GM10847 (cell line): ENCODE data around the gene PPP1R27.

Experiments
- POLR2A ChIP-seq: IDR thresholded peaks from 2 replicates; pipeline ENCODE4 v1.6.1; 2011; ENCODE audit not compliant: insufficient read length; ENCODE audit errors: extremely low read depth

Gene PPP1R27

DNA sequence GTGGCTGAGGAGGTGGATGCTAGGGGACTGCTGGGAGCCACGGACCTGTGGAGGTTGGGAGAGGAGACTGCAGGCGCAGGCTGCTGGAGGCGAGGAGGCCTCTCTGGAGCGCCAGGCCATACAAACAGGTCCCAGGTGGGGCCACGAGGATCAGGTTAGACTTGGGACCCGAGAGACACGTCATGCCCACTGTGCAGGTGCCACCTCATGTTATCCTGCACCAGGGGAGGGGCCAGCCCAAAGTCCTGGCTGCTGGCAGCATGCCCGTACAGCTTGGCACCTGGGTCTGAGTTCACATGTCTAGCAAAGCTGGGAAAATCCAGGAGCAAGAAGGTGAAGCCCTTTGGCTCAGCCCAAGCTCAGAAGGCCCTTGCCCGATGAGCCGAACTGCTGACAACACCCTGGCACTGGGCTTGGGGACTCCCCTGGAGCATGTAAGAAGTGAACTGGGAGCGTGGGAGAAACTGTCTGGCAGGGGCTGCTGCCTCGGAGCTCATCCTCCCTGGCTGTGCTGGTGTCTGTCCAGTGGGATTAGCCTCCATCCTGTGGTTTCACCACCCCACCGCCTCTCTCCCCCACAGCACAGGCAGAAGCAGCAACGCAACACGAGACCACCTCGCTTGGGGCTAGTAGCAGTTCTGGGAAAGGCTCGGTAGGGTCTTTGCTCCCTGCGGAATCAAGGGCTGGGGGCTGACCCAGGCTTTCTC, 31.0 kb upstream of the PPP1R27 start:
- TF ChIP-seq POLR2A = no peak

DNA sequence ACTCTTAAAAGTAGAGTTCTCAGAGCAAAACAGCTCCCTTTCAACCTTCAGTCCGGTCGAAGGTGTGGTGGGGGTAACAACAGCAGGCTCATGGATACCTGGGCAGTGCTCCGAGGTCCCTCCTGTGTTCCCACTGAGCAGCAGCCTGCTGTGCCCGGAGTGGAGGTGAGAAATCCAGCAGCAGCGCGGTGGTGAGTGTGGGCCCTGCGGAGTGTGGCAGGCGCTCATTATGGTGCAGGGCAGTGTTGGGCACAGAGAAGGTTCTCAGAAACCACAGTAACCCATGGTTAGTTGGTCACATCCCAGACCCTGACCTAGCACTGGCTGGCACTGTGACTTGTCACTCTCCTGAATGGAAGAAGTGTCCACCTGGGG, 30.5 kb upstream of the PPP1R27 start:
- TF ChIP-seq POLR2A = no peak

DNA sequence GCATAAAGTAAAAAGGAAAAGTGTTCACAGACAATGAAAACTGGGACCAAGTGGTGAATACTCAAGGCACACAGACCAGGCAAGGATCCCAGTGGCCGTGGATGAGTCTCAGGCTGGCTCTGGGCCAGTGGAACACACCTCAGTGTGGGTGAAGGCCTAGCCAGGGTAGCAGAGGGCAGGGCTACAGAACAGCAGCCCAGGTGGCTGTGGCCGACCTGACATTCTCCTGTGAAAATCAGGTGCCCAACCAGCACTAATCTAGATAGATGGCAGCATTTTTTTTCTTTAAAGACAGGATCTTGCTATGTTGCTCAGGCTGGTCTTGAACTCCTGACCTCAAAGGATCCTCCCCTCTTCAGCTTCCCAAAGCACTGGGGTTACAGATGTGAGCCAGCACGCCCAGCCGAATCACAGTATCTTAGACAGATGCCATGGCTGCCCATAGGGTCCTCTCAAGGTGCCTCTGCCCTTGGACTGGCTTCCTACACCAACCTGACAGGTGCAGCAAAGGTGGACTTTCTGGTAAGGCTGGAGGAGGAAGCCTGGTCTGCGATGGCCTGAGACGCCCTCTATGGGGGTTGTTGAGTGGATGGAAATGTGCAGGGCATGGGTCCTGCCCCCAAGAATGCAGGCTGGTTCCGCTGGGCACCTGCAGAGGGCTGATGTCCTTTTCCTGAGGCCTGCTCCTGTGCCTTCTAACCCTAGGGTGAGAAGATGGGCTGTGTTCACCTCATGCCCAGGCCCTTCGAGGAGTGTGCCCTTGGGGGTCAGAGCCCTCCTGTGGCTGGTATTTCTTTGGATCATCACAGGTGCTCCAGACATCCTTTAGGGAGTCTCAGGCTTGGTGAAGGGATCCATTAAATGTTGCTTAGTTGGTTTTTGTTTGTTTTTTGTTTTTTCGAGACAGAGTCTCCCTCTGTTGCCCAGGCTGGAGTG, 29.3 kb upstream of the PPP1R27 start:
- TF ChIP-seq POLR2A = no peak

DNA sequence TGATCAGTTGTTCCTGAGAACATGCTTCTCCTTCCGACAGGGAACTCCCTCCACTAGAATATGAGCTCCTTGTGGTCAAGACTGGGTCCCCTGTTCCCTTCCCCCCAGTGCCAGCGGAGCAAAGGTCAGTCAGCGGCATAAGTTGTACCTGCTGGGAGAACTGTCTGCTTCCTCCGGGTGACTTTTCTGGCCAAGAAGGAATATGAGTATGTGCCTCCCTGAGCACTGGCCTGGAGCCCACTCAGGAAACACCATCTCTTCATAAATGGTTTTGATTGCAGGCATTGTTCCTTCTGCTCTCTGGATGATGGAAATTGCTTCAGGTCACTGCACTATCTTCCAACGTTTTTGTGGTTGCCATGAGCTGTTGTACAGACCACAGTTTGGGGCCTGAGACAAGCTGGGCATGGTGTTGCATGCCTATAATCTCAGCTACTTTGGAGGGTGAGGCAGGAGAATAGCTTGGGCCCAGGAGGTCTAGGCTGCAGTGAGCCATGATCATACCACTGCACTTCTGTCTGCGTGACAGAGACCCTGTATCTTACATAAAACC, 28.3 kb upstream of the PPP1R27 start:
- TF ChIP-seq POLR2A = no peak

DNA sequence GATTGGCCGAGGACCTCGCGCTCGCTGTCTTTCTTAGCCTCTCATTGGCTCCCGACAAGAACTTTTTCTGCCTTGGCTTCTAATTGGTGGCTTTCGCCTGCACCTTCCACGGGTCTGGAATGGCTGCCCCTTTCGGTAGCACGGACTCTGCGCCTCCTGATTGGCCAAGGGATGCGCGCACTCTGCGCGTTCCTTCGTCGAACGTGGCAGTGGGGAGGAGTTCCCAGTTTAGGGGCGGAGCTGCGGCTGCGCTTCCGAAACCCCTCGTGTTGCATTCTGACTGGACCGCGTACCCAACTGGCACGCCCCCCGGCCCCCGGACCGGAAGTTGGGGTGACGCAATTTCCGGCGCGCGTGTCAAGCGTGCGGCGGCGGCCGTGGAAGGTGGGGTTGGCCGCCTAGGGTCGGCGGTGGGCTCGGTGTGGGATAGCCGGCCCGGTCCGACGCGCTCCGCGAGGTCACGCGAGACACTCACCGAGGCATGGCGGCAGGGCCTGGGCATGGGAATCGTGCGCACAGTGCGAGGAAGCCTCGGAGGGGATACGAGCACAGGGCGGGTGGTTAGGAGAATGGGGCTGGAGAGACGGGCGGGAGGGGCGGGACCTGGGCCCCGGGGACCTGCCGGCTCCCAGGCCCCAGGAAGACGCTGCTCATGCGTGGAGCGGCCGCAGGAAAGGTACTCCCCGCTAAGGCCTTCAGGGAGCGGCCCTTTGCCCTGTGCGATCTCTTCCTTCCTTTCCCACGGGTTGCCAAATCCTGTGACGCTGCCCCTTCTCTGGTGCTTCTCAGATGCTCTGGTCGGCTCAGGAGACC, 26.1 kb upstream of the PPP1R27 start:
- peak; percentile 91 for TF ChIP-seq POLR2A

DNA sequence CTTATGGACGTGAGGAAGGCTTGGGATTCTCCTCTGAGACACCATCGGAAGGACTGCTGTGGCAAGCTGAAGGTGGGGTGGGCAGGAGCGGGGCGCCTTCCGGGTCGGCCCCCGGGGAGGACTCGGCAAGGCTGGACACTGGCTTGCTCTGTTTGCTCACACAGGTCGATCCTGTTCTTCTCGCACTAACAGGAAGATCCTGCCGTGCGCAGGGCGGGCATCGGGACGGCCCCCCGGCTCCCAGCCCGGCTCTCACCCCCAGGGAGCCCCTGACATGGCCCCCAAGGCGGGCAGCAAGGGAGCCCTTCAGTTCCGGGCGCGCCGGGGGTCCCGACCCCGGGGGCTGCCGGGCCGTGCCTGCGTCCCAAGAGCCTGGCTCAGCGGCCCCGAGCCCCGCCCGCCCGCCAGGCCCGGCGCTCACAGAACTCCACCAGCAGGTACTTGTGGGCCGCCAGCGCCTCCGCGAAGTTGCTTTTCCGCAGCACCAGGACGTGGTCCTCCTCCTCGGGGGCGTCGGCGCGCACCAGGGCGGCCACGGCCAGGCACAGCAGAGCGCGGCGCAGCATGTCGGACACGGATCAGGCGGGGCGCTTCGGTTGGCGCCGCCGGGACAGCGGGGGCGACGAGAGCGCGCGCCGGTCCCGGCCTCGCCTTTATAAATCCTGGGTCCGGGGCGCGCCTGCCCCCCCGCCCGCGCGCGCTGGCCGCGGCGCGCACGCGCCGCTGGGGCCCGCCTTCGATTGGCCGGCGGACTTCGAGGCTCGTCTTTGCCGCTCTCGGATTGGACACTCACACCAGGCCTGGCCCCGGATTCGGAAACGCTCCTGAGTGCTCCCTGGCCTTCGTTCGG, 25.3 kb upstream of the PPP1R27 start, which contains the start of gene P4HB:
P4HB (minus strand) TSS at position 630 of the 850 bp plus-strand sequence; CDS start at position 566, 64 bp downstream.
- peak; percentile 97 for TF ChIP-seq POLR2A

DNA sequence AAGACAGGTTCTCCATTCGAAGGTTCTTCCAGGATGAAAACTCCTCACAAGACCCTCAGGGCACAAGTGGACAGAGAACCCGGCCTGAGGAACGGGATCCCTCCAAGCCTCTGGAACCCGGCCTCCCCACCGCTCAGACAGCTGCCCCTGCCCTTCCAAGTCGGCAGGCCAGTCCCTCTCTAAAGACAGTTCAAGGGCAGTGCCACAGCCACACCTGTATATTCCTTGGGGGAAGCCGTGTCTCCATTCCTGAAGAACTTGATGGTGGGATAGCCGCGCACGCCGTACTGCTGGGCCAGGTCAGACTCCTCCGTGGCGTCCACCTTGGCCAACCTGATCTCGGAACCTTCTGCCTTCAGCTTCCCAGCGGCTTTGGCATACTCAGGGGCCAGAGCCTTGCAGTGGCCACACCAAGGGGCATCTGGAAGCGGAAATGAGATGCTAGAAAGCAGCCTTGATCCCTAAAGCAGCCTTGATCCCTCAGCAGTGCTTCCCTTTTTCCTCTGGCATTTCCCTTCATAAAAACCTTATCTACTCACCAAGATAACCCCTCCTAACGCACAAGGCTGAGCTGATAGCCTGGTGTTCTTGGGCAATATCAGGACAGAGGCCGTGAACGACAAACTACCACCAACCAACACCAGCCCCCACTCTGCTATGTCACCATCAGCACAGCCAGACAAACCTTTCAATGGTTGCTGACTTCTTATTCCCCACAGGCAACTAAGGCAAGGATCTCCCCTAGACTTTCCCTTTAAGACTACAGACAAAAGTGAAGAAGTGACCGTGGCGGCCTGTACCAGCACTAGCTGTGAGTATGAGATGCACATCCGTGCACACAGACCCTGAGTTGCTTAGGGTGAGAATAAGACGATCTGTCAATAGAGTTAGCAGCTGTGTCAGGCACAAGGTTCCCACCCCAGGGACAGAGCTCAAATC, 24.4 kb upstream of the PPP1R27 start:
- no peak for TF ChIP-seq POLR2A

DNA sequence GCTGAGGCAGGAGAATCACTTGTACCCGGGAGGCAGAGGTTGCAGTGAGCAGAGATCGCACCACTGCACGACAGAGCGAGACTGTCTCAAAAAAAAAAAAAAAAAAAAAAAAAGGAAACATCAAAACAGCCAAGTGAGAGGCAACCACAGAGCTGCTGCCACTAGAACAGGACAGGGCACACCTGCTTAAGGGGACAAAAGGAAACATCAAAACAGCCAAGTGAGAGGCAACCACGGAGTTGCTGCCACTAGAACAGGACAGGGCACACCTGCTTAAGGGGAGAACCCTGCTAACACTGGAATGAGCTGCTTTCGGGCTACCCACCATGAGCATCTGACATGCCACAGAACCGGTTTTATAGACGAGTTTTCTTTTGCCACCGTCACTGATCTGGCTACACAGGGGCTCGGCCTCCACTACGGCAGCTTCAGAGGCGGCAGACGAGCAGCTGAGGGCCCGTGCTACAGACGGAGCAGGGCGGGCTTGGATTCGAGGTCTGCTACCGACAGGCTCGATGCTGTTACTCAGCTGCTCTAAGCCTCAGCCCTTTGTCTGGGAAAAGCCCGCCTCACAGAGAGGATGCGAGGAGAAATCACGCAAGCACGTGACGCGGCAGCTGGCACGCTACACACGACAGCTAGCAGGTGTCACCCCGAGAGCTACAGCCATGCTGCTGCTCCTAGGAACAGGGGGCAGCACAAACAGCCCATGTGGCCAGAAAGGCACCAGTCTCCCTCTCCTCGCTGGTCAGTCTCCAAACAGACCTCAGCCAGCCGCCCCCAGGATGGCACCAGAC, 23.5 kb upstream of the PPP1R27 start:
- TF ChIP-seq POLR2A = no peak

DNA sequence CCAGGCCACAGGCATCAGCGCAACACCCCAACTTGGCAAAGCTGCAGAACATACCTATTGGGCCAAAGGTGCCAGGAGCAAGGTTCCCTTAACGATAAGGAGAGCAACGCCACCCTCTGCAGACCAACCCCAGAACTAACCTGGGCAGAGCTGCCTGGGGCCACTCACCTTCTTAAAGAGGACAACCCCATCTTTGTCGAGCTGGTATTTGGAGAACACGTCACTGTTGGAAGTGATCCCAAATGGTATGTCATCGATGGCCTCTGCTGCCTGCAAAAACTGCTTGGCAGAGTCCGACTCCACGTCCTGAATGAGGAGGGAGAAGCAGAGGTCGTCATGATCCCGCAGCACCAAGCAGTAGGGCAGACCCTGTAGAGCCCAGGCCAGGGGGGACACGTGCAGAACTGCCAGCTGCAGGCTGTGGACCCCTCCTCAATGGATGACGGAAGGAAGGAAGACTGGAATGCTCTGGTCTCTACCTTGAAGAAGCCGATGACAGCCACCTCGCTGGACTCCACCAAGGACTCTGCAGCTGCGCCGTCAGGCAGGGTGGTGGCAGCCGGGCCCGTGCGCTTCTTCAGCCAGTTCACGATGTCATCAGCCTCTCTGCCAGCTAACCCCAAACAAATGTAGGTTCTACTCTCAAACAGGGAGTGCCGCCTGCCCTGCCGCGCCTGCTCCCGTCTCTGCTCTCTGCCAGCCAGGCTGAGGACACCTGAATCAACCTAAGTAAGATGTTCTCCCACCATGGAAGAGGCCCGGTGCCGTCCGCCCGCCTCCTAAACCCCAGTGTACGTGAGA, 20.3 kb upstream of the PPP1R27 start:
- no peak for TF ChIP-seq POLR2A

DNA sequence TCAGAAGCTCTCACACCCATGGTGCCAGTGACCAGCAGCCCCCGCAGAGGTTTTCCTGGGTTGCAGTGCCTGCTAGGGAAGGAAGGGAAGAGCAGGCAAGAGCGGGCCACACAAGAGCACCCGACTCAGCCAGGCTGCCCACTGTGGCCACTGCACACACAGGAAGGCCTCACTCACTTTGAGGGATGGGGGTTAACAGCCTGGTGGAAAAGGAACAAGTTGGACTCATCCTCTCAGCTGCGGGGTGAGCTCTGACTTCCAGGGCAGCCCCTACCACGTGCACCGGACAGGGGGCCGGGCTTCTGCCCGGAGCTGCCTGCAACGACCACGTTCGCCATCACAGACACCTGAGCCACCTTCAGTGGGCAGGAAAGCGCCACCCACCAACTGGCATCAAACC, 17.4 kb upstream of the PPP1R27 start:
- TF ChIP-seq POLR2A = no peak

DNA sequence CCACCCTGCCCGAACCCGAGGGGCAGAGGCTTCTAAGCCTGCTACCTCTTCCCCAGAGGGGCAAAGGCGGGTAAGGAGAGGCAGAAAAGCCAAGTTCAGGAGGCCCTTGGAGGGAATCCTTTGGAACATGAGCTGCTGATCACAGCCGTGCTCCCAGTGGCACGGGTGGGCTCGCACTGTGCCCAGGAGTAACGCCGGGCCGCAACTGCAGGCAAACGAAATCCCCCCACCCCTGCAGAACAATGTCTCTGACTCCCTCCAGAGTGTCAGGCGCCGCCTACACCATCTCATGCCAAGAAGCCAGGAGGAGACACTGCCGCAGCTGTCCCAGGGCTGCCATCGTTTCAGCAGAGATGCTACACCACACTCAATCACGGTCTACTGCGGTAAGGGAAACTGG, 16.6 kb upstream of the PPP1R27 start:
- TF ChIP-seq POLR2A = no peak

DNA sequence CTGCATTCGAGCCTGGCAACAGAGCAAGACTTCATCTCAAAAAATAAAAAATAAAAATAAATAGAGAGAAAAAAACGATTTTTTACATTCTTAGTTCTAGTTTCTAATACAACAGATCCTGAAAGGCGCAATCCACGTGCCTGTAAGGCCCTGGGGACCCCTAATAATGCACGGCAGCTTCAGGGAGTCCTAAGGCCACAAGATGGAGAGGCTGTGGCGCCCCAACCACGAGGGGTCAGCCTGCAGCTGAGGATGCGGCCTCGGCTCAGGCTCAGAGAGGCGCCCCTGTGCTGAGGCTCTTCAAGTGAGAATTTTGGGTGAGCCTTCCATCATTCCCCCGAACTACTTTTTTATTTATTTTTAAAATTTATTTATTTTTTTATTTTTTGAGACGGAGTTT, 14.6 kb upstream of the PPP1R27 start:
- no peak for TF ChIP-seq POLR2A
